Measurements from ENCODE around the gene CYBB.

Gene CYBB

GRCh38 chrX:37781081-37781480, 1.2 kb downstream of the CYBB start:
- Histone ChIP-seq H3K27me3 (ENCODE audit: control insufficient read depth, low read length) (no peaks in the 10 kb centered on the region), H3K27ac (ENCODE audit: low read depth, low read length) (peak overlapping the region; percentile 69), H3K4me1 (ENCODE audit: control insufficient read depth, low read length) (peaks cover 79% of the 10 kb centered on the region), H3K79me2 (ENCODE audit: control insufficient read depth, low read length) (peaks cover 39% of the 10 kb centered on the region), H3K9me3 (ENCODE audit: control insufficient read depth, insufficient read depth, low read length) (no peaks in the 10 kb centered on the region), H3K4me2 (ENCODE audit: low read length) (peak overlapping the region; percentile 93), H3K9me2 (replicated peaks; ENCODE audit: control insufficient read depth, low read length) (no peaks in the 10 kb centered on the region), H3K4me3 (ENCODE audit: low read length) (peak overlapping the region; percentile 82), H4K20me1 (ENCODE audit: control insufficient read depth, insufficient read depth, low read depth, low read length) (no peaks in the 10 kb centered on the region), H3K36me3 (ENCODE audit: control insufficient read depth, low read length) (peaks cover 47% of the 10 kb centered on the region), H3F3A (ENCODE audit: control insufficient read depth, insufficient read depth) (peaks cover 10% of the 10 kb centered on the region)
- no peak for TF ChIP-seq EZH2phosphoT487 (IDR thresholded peaks at IDR 0.05; ENCODE audit: borderline replicate concordance, low read length)
- TF ChIP-seq CTCF (IDR thresholded peaks at IDR 0.05; ENCODE audit: low read depth, low read length, poor library complexity, severe bottlenecking): no peak

GRCh38 chrX:37781814-37782213, 2.0 kb downstream of the CYBB start:
- H3K36me3 ChIP-seq (ENCODE audit: control insufficient read depth, low read length): peaks cover 53% of the 10 kb centered on the region
- peaks cover 16% of the 10 kb centered on the region for H3F3A ChIP-seq (ENCODE audit: control insufficient read depth, insufficient read depth)
- peaks cover 39% of the 10 kb centered on the region for H3K79me2 ChIP-seq (ENCODE audit: control insufficient read depth, low read length)
- peaks cover 79% of the 10 kb centered on the region for H3K4me1 ChIP-seq (ENCODE audit: control insufficient read depth, low read length)
- peak overlapping the region; percentile 82 for H3K4me3 ChIP-seq (ENCODE audit: low read length)
- H3K27me3 ChIP-seq (ENCODE audit: control insufficient read depth, low read length): no peaks in the 10 kb centered on the region
- no peaks in the 10 kb centered on the region for H3K9me3 ChIP-seq (ENCODE audit: control insufficient read depth, insufficient read depth, low read length)
- peak overlapping the region; percentile 69 for H3K27ac ChIP-seq (ENCODE audit: low read depth, low read length)
- peak overlapping the region; percentile 93 for H3K4me2 ChIP-seq (ENCODE audit: low read length)
- TF ChIP-seq EZH2phosphoT487 (IDR thresholded peaks at IDR 0.05; ENCODE audit: borderline replicate concordance, low read length): no peak
- no peak for TF ChIP-seq CTCF (IDR thresholded peaks at IDR 0.05; ENCODE audit: low read depth, low read length, poor library complexity, severe bottlenecking)
- H4K20me1 ChIP-seq (ENCODE audit: control insufficient read depth, insufficient read depth, low read depth, low read length): no peaks in the 10 kb centered on the region
- H3K9me2 ChIP-seq (replicated peaks; ENCODE audit: control insufficient read depth, low read length): no peaks in the 10 kb centered on the region

- Histone ChIP-seq H3F3A (ENCODE audit: control insufficient read depth, insufficient read depth) (peaks cover 21% of the 10 kb centered on the region), H3K9me3 (ENCODE audit: control insufficient read depth, insufficient read depth, low read length) (no peaks in the 10 kb centered on the region), H3K79me2 (ENCODE audit: control insufficient read depth, low read length) (peaks cover 39% of the 10 kb centered on the region), H3K4me3 (ENCODE audit: low read length) (peak overlapping the region; percentile 82), H3K27me3 (ENCODE audit: control insufficient read depth, low read length) (no peaks in the 10 kb centered on the region), H3K9me2 (replicated peaks; ENCODE audit: control insufficient read depth, low read length) (no peaks in the 10 kb centered on the region), H3K36me3 (ENCODE audit: control insufficient read depth, low read length) (peaks cover 54% of the 10 kb centered on the region), H3K4me1 (ENCODE audit: control insufficient read depth, low read length) (peaks cover 79% of the 10 kb centered on the region), H3K27ac (ENCODE audit: low read depth, low read length) (peak overlapping the region; percentile 69), H4K20me1 (ENCODE audit: control insufficient read depth, insufficient read depth, low read depth, low read length) (no peaks in the 10 kb centered on the region), H3K4me2 (ENCODE audit: low read length) (peak overlapping the region; percentile 93)
- TF ChIP-seq EZH2phosphoT487 (IDR thresholded peaks at IDR 0.05; ENCODE audit: borderline replicate concordance, low read length): no peak
- no peak for TF ChIP-seq CTCF (IDR thresholded peaks at IDR 0.05; ENCODE audit: low read depth, low read length, poor library complexity, severe bottlenecking)
Observed at GRCh38 chrX:37782359-37782758, 2.5 kb downstream of the CYBB start.

All from DOHH2 (cell line).